ENCODE results near the gene NUDT16L1.

NUDT16L1 gene

DNA sequence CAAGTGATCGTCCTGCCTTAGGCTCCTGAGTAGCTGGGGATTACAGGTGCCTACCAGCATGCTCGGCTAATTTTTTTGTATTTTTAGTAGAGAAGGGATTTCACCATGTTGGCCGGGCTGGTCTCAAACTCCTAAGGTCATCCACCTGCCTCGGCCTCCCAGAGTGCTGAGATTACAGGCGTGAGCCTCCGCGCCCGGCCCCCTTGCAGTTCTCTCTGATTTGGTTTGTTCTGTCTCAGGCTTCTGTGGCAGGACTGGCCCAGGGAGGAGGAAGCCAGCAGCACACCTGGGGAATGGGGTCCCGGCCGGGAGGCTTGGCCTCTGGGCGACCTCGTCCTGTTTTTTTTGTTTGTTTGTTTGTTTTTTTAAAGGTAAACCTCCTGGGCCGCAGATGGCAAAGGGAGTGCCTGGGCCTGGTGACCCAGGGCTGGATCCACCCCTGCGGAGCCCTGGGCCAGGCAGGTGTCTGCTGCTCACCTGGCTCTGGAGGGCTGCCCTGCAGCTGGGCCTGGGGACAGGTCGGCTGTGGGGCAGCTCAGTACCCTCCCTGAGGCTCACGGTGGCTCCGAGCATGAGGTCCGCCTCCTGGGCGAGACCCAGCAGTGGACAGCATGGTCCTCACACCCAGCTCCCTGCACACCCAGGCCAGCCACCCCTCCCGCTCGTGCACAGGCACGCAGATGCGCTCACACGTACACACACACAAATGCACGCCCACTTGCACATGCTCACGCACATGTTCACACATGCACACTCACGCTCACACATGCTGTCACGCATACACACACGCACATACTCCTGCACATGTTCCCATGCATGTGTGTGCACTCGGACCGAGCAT is 3.3 kb upstream of the NUDT16L1 start:
- no peaks in the 10 kb centered on the region for H3K27me3 ChIP-seq (ENCODE audit: insufficient read depth, poor library complexity, severe bottlenecking)
- H3K4me3 ChIP-seq (replicated peaks; ENCODE audit: insufficient read depth, low read length): peak overlapping the region; percentile 20; the same call in 1 of the 2 replicates
- DNase-seq (ENCODE audit: low read depth in 1 of 2, low spot score in 1 of 2): no peak
- TF ChIP-seq, protein P1, sequence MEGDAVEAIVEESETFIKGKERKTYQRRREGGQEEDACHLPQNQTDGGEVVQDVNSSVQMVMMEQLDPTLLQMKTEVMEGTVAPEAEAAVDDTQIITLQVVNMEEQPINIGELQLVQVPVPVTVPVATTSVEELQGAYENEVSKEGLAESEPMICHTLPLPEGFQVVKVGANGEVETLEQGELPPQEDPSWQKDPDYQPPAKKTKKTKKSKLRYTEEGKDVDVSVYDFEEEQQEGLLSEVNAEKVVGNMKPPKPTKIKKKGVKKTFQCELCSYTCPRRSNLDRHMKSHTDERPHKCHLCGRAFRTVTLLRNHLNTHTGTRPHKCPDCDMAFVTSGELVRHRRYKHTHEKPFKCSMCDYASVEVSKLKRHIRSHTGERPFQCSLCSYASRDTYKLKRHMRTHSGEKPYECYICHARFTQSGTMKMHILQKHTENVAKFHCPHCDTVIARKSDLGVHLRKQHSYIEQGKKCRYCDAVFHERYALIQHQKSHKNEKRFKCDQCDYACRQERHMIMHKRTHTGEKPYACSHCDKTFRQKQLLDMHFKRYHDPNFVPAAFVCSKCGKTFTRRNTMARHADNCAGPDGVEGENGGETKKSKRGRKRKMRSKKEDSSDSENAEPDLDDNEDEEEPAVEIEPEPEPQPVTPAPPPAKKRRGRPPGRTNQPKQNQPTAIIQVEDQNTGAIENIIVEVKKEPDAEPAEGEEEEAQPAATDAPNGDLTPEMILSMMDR (IDR thresholded peaks at IDR 0.05; ENCODE audit: insufficient read depth, low read length): no peak
- no peak for TF ChIP-seq SPI1 (IDR thresholded peaks at IDR 0.05; ENCODE audit: borderline replicate concordance, low read depth)
- TF ChIP-seq GABPA (IDR thresholded peaks at IDR 0.05; ENCODE audit: low read depth): no peak
- TF ChIP-seq POLR2AphosphoS5 (IDR thresholded peaks at IDR 0.05; ENCODE audit: low read depth): peak; percentile 46; the same call in 1 of the 2 replicates
- TF ChIP-seq, protein P2, sequence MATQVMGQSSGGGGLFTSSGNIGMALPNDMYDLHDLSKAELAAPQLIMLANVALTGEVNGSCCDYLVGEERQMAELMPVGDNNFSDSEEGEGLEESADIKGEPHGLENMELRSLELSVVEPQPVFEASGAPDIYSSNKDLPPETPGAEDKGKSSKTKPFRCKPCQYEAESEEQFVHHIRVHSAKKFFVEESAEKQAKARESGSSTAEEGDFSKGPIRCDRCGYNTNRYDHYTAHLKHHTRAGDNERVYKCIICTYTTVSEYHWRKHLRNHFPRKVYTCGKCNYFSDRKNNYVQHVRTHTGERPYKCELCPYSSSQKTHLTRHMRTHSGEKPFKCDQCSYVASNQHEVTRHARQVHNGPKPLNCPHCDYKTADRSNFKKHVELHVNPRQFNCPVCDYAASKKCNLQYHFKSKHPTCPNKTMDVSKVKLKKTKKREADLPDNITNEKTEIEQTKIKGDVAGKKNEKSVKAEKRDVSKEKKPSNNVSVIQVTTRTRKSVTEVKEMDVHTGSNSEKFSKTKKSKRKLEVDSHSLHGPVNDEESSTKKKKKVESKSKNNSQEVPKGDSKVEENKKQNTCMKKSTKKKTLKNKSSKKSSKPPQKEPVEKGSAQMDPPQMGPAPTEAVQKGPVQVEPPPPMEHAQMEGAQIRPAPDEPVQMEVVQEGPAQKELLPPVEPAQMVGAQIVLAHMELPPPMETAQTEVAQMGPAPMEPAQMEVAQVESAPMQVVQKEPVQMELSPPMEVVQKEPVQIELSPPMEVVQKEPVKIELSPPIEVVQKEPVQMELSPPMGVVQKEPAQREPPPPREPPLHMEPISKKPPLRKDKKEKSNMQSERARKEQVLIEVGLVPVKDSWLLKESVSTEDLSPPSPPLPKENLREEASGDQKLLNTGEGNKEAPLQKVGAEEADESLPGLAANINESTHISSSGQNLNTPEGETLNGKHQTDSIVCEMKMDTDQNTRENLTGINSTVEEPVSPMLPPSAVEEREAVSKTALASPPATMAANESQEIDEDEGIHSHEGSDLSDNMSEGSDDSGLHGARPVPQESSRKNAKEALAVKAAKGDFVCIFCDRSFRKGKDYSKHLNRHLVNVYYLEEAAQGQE (IDR thresholded peaks at IDR 0.05; ENCODE audit: insufficient replicate concordance, low read depth): no peak
- H3K27ac ChIP-seq (replicated peaks): no peak overlapping the region

DNA sequence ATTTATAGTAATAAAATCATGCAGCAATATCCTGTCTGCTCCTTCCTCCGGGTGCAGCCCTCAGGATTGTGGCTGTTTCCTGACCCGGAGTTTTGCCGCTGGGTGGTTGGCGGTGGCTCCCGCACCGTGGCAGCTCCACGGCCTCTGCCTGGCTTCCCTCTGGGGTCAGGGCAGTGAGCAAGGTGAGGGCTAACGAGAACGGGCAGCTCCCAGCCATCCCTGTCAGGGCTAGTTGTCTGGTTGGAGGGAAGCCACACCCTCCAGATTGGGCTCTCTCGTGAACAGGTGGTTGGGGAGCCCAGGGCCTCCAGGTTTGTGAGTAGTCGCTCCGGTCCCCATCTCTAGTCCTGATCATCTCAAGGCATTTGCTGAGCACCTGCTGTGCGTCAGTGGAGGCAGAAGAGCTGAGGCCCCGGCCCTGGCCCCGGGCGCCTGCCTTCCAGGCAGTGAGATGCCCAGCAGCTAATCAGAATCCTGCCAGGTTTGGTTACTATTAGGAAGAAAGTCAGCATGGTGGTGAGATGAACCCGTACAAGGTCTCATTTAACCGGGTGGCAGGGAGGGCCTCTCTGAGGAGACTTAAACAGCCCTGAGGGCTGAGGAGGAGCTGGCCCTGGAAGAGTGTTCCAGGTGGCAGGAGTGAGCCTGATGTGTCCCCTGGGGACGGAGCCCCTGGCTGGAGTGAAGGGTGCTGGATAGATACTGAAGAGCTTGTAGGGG is 2.3 kb upstream of the NUDT16L1 start:
- TF ChIP-seq, protein P1 (IDR thresholded peaks at IDR 0.05; ENCODE audit: insufficient read depth, low read length): no peak
- TF ChIP-seq SPI1 (IDR thresholded peaks at IDR 0.05; ENCODE audit: borderline replicate concordance, low read depth): no peak
- TF ChIP-seq, protein P2 (IDR thresholded peaks at IDR 0.05; ENCODE audit: insufficient replicate concordance, low read depth): no peak
- TF ChIP-seq POLR2AphosphoS5 (IDR thresholded peaks at IDR 0.05; ENCODE audit: low read depth): 0 out of 2 replicates have a peak, but pooled peaks have one; percentile 9
- no peak for TF ChIP-seq GABPA (IDR thresholded peaks at IDR 0.05; ENCODE audit: low read depth)
- no peak for DNase-seq (ENCODE audit: low read depth in 1 of 2, low spot score in 1 of 2)
- Histone ChIP-seq H3K27ac (replicated peaks) (peak overlapping the region; percentile 72), H3K27me3 (ENCODE audit: insufficient read depth, poor library complexity, severe bottlenecking) (no peaks in the 10 kb centered on the region), H3K4me3 (replicated peaks; ENCODE audit: insufficient read depth, low read length) (peak overlapping the region; percentile 15)

DNA sequence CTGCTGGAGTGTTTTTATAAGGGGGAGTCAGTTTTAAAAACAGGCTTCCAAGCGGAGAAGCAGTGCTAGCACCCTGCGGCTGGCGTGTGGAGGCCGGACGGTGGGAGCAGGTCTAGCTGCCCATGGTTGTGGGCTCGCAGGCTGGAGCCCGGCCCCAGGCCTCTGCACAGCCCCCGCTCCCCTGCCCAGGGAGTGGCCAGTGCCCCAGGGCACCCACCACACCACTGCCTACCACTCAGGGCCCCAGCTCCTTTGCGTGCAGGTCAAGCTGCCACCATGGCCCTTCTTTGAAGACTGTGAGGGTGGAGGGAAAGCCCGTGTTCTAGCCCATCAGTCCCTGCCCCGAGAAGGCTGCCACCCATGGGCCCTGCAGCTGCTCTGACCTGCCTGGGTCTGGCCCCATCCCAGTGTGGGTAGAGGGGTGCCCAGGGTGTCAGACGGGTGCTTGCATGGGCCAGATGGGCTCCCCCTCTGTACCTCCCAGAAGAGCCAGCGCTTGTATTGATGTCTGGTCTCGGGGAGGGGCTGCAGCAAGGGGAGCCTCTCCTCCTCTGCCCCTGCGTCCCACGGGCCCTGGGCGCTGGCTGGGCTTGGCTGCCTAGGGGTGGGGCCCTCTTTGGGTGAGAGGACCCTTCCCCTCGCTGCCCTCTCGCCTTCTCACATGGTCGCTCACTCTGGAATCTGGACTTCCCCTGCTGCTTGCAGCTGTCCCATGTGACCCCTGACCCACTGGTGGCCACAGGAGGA is 1.5 kb upstream of the NUDT16L1 start:
- H3K27ac ChIP-seq (replicated peaks): peak overlapping the region; percentile 72
- DNase-seq (ENCODE audit: low read depth in 1 of 2, low spot score in 1 of 2): no peak
- no peaks in the 10 kb centered on the region for H3K27me3 ChIP-seq (ENCODE audit: insufficient read depth, poor library complexity, severe bottlenecking)
- TF ChIP-seq POLR2AphosphoS5 (IDR thresholded peaks at IDR 0.05; ENCODE audit: low read depth) (peak; percentile 9; the same call in 1 of the 2 replicates), GABPA (IDR thresholded peaks at IDR 0.05; ENCODE audit: low read depth) (no peak)
- TF ChIP-seq, protein P1 (IDR thresholded peaks at IDR 0.05; ENCODE audit: insufficient read depth, low read length): no peak
- peak overlapping the region; percentile 70 for H3K4me3 ChIP-seq (replicated peaks; ENCODE audit: insufficient read depth, low read length)
